HG03045 (cell line): ENCODE data around the gene NGFR.

Source experiments
- ATAC-seq: cut with Tn5 transposase; IDR thresholded peaks from one replicate; pipeline ENCODE4 v1.9.1; 2021; ENCODE audit warnings: mild to moderate bottlenecking, moderate library complexity; ENCODE audit not compliant: unreplicated experiment

The NGFR gene

GRCh38 chr17:49494986-49495841 lies at the start of gene NGFR:
Gene NGFR, plus strand, starts transcription at chr17:49495293. Its CDS starts 125 bp downstream, at chr17:49495418.
- no peak for ATAC-seq

GRCh38 chr17:49445591-49445990 lies 49.5 kb upstream of the NGFR start:
- ATAC-seq, result no peak

GRCh38 chr17:49447628-49448302 lies 47.3 kb upstream of the NGFR start:
- no peak for ATAC-seq

GRCh38 chr17:49450181-49450580 lies 44.9 kb upstream of the NGFR start:
- no peak for ATAC-seq

- no peak for ATAC-seq
Observed at GRCh38 chr17:49450735-49451134, 44.4 kb upstream of the NGFR start.

GRCh38 chr17:49452201-49452600 lies 42.9 kb upstream of the NGFR start:
- ATAC-seq, result no peak

GRCh38 chr17:49452661-49453060 lies 42.4 kb upstream of the NGFR start:
- no peak for ATAC-seq

GRCh38 chr17:49454050-49454449 lies 41.0 kb upstream of the NGFR start:
- ATAC-seq, result no peak

- ATAC-seq, result no peak
Observed at GRCh38 chr17:49455272-49455861, 39.7 kb upstream of the NGFR start.

- ATAC-seq, result no peak
Observed at GRCh38 chr17:49456183-49456965, 38.7 kb upstream of the NGFR start.

GRCh38 chr17:49457564-49458535 lies 37.2 kb upstream of the NGFR start:
- ATAC-seq, result no peak

GRCh38 chr17:49459401-49459984 lies 35.6 kb upstream of the NGFR start:
- no peak for ATAC-seq

GRCh38 chr17:49460401-49460800 lies 34.7 kb upstream of the NGFR start:
- no peak for ATAC-seq

- no peak for ATAC-seq
Observed at GRCh38 chr17:49461580-49461979, 33.5 kb upstream of the NGFR start.

- ATAC-seq, result no peak
Observed at GRCh38 chr17:49464049-49464448, 31.0 kb upstream of the NGFR start.

GRCh38 chr17:49465331-49465903 lies 29.7 kb upstream of the NGFR start:
- ATAC-seq, result no peak

- ATAC-seq, result no peak
Observed at GRCh38 chr17:49466436-49466835, 28.7 kb upstream of the NGFR start.

GRCh38 chr17:49467175-49467574 lies 27.9 kb upstream of the NGFR start:
- ATAC-seq, result no peak

- ATAC-seq, result no peak
Observed at GRCh38 chr17:49468811-49469385, 26.2 kb upstream of the NGFR start.
